AG04450 (cell line): ENCODE data around the gene FAAP100. TPM values are rescaled to one million over a fixed set of nuclear protein-coding genes. Genes with fewer than 3 reads are reported as not detected.

Experiments
- CTCF ChIA-PET: fragments of 300-600, 350-600 bp; formaldehyde crosslinking; extraction: SDS; loops from one replicate; lab custom pipeline; 2022; ENCODE audit warnings: antibody characterized with exemption, inconsistent platforms; lab: Charles Lee
- POLR2A ChIA-PET: fragments of 350-600 bp; formaldehyde crosslinking; extraction: SDS; loops from one replicate; lab custom pipeline; 2021; ENCODE audit warnings: antibody characterized with exemption, inconsistent platforms; lab: Yijun Ruan, JAX
- DNase-seq: peaks from one replicate; pipeline ENCODE4 v3.0.0-alpha.2; 2011; ENCODE audit warnings: low read depth, low spot score
- H3K27ac ChIP-seq: one replicate; pipeline ENCODE4 v1.5.1; 2012; ENCODE audit warnings: low read depth, low read length, control low read depth
- H3K27me3 ChIP-seq: one replicate; pipeline ENCODE4 v1.6.0; 2012; ENCODE audit warnings: low read length; ENCODE audit not compliant: control insufficient read depth, insufficient read depth
- H3K4me3 ChIP-seq: 2 replicates; pipeline ENCODE4 v1.5.1; 2011; ENCODE audit warnings: mild to moderate bottlenecking, low read depth, low read length, control low read depth
- H3K9me3 ChIP-seq: 2 replicates; pipeline ENCODE4 v1.5.1; 2012; ENCODE audit warnings: low read length; ENCODE audit not compliant: control insufficient read depth, insufficient read depth
- polyA plus RNA-seq: library from polyadenylated mRNA; depleted of rRNA; stranded (reverse); fragments of >200 nt; gene quantifications from 2 replicates; pipeline ENCODE4 v1.2.3, GENCODE V29; 2011
- TF ChIP-seq, protein P1 (sequence below): IDR thresholded peaks from 2 replicates; pipeline ENCODE4 v1.5.1; 2011; ENCODE audit warnings: low read depth, low read length, control low read depth, inconsistent platforms

FAAP100 gene
- polyA plus RNA-seq, 1 experiment, result 5.3 TPM

DNA sequence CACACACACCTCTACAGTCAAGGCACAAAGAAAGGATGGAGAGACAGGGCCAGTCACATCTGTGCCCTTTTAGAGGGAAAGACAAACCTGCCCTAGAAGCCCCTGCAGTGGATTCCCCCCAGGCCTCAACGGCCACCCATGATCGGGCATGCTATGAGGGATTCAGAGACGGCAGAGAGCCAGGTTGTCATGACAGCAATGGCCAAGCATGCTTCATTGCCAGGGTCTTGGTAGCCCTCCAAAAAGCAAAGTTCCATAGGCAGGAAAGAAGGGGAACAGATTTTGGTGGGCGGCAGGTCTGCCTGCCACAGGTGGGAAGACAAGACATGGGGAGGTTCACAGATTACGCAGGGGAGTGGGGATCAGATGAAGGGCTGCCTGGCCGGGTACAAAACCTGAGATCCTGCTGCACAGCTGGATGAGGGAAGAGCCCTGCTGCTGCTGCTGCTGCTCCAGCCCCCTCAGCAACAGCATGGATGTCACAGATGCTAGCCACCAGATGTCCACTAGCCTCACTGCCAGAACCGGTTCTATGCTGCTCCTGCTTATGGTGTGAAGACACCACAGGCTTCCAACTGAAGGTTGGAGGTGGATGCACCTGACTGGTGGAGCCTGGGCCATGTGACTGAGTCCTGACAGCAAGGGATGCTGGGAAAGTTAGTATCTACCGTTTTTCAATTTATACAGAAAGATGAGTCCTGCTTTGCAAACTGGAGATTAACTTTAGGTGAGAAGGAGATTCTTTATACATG is 57.4 kb downstream of the FAAP100 start:
- no peak overlapping the region for H3K27ac ChIP-seq
- H3K4me3 ChIP-seq, result no peak overlapping the region
- H3K27me3 ChIP-seq, result peaks cover 16% of the 10 kb centered on the region
- DNase-seq, result no peak
- no peaks in the 10 kb centered on the region; the same call in 1 of the 2 replicates for H3K9me3 ChIP-seq
- ChIA-PET POLR2A (interaction anchor here (1.1 kb wide), 1 partner anchor 14 kb away, joined by 5 read pairs; no protein-coding TSS in a partner anchor), CTCF (no interaction called here)
- TF ChIP-seq, protein P1, sequence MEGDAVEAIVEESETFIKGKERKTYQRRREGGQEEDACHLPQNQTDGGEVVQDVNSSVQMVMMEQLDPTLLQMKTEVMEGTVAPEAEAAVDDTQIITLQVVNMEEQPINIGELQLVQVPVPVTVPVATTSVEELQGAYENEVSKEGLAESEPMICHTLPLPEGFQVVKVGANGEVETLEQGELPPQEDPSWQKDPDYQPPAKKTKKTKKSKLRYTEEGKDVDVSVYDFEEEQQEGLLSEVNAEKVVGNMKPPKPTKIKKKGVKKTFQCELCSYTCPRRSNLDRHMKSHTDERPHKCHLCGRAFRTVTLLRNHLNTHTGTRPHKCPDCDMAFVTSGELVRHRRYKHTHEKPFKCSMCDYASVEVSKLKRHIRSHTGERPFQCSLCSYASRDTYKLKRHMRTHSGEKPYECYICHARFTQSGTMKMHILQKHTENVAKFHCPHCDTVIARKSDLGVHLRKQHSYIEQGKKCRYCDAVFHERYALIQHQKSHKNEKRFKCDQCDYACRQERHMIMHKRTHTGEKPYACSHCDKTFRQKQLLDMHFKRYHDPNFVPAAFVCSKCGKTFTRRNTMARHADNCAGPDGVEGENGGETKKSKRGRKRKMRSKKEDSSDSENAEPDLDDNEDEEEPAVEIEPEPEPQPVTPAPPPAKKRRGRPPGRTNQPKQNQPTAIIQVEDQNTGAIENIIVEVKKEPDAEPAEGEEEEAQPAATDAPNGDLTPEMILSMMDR, result no peak

GRCh38 chr17:81493198-81494038 is 58.7 kb downstream of the FAAP100 start:
- ChIA-PET CTCF (no interaction called here), POLR2A (interaction anchor here (0.6 to 1.1 kb wide), 2 partner anchors 15 to 94 kb away, joined by 5 to 8 read pairs; no protein-coding TSS in a partner anchor)
- H3K27me3 ChIP-seq, result peaks cover 16% of the 10 kb centered on the region
- DNase-seq, result no peak
- H3K4me3 ChIP-seq, result no peak overlapping the region
- H3K27ac ChIP-seq, result no peak overlapping the region
- TF ChIP-seq, protein P1, result no peak
- H3K9me3 ChIP-seq, result no peaks in the 10 kb centered on the region; the same call in 1 of the 2 replicates

DNA sequence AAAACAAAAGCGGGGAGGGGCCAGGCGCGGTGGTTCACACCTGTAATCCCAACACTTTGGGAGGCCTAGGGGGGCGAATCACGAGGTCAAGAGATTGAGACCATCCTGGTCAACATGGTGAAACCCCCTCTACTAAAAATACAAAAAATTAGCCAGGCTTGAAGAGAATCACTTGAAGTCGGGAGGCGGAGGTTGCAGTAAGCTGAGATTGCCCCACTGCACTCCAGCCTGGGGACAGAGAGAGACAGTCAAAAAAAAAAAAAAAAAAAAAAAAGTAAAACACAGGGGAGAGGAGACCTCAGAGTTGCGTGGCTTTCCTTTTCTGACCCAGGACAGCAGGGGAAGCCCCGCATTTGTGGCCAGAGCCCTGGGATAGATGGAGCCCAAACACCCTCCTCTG is 59.4 kb downstream of the FAAP100 start:
- POLR2A ChIA-PET, result no interaction called here
- no peak overlapping the region for H3K4me3 ChIP-seq
- no peak overlapping the region for H3K27ac ChIP-seq
- CTCF ChIA-PET, result no interaction called here
- DNase-seq, result no peak
- peaks cover 16% of the 10 kb centered on the region for H3K27me3 ChIP-seq
- H3K9me3 ChIP-seq, result no peaks in the 10 kb centered on the region; the same call in 1 of the 2 replicates
- TF ChIP-seq, protein P1, result no peak

GRCh38 chr17:81492202-81492601 is 60.0 kb downstream of the FAAP100 start:
- Histone ChIP-seq H3K27me3 (peaks cover 16% of the 10 kb centered on the region), H3K9me3 (no peaks in the 10 kb centered on the region; the same call in 1 of the 2 replicates), H3K4me3 (no peak overlapping the region), H3K27ac (no peak overlapping the region)
- no peak for DNase-seq
- TF ChIP-seq, protein P1, result no peak
- ChIA-PET CTCF (no interaction called here), POLR2A (interaction anchor here (0.6 kb wide), 1 partner anchor 13 kb away, joined by 5 read pairs; no protein-coding TSS in a partner anchor)
